ENCODE results near the gene TRAPPC14. TPM values are rescaled to one million over a fixed set of nuclear protein-coding genes. Genes with fewer than 3 reads are reported as not detected.
A peak's percentile ranks its signal among the peaks of the same experiment; 100 is the strongest.

TRAPPC14 gene
- total and polyA plus RNA-seq, 2 of the 13 experiments (the other 11 are each of a cell fraction or from before 2014, with no cell fraction given) = 4.7 to 9.6 TPM

DNA sequence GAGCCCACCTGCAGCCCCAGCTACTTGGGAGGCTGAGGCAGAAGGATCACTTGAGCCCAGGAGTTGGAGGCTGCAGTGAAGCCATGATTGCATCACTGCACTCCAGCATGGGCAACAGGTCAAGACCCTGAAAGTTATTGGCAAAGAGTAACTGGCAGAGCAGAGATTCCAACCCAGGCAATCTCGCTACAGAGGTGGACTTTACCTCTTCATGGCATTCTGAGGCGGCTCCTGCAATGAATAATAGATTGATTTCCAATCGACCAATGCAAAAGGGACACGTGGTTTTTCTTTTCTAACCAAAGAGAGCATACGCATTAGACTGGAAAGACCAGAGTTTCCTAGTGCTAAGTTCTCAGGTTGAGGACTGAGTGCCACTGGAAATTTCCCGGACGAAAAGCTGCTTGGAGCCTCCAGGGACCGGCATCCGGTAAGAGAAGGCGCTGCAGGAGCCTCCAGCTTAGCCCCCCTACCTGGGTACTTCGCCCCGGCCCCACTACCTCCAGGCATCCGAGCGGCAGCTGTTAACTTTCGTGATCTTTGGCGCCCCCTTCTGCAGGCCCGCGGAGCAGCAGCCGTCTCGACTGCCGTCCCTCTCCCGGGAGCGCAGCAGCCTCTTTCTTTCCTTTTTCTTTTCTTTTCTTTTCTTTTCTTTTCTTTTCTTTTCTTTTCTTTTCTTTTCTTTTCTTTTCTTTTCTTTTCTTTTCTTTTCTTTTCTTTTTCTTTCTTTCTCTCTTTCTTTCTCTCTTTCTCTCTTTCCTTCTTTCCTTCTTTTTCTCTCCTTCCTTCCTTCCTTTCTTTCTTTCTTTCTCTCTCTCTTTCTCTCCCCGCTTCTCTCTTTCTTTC is 27.7 kb downstream of the TRAPPC14 start (continued):
- TF ChIP-seq, protein P1, sequence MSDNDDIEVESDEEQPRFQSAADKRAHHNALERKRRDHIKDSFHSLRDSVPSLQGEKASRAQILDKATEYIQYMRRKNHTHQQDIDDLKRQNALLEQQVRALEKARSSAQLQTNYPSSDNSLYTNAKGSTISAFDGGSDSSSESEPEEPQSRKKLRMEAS (IDR thresholded peaks at IDR 0.05) = peak; percentile 38; the same call in 1 of the 2 replicates
- TF ChIP-seq, protein P2, sequence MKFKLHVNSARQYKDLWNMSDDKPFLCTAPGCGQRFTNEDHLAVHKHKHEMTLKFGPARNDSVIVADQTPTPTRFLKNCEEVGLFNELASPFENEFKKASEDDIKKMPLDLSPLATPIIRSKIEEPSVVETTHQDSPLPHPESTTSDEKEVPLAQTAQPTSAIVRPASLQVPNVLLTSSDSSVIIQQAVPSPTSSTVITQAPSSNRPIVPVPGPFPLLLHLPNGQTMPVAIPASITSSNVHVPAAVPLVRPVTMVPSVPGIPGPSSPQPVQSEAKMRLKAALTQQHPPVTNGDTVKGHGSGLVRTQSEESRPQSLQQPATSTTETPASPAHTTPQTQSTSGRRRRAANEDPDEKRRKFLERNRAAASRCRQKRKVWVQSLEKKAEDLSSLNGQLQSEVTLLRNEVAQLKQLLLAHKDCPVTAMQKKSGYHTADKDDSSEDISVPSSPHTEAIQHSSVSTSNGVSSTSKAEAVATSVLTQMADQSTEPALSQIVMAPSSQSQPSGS (CRISPR knock-in tag; IDR thresholded peaks at IDR 0.05) = 0 out of 2 replicates have a peak, but pooled peaks have one; percentile 6
- TF ChIP-seq KMT2A (CRISPR knock-in tag; IDR thresholded peaks at IDR 0.05) = 0 out of 2 replicates have a peak, but pooled peaks have one; percentile 34
- no peak for TF ChIP-seq RORA (CRISPR knock-in tag; IDR thresholded peaks at IDR 0.05)
- no peak for TF ChIP-seq ZFAT (CRISPR knock-in tag; conservative IDR thresholded peaks at IDR 0.05)
- TF ChIP-seq THYN1 (CRISPR knock-in tag; IDR thresholded peaks at IDR 0.05; ENCODE audit: borderline replicate concordance, low read depth) = no peak
- TF ChIP-seq RBM39 (IDR thresholded peaks at IDR 0.05; ENCODE audit: low read depth, low read length, poor library complexity, severe bottlenecking) = peak; percentile 99
- no peak for TF ChIP-seq NPAS2 (CRISPR knock-in tag; IDR thresholded peaks at IDR 0.05; ENCODE audit: borderline replicate concordance)
- 0 out of 2 replicates have a peak, but pooled peaks have one; percentile 20 for TF ChIP-seq ELF3 (CRISPR knock-in tag; IDR thresholded peaks at IDR 0.05)
- 0 out of 2 replicates have a peak, but pooled peaks have one; percentile 15 for TF ChIP-seq IRF2 (CRISPR knock-in tag; IDR thresholded peaks at IDR 0.05)
- 0 out of 2 replicates have a peak, but pooled peaks have one; percentile 16 for TF ChIP-seq PHF8 (CRISPR knock-in tag; IDR thresholded peaks at IDR 0.05)
- TF ChIP-seq CBX5 (CRISPR knock-in tag; IDR thresholded peaks at IDR 0.05; ENCODE audit: borderline replicate concordance) = 0 out of 2 replicates have a peak, but pooled peaks have one; percentile 38
- no peak for TF ChIP-seq NR3C1 (CRISPR knock-in tag; IDR thresholded peaks at IDR 0.05)
- TF ChIP-seq DNMT1 (CRISPR knock-in tag; IDR thresholded peaks at IDR 0.05) = no peak
- peak; percentile 44 to 56; a peak in 2 of 4 replicates for TF ChIP-seq NR2F1 (CRISPR knock-in tag; IDR thresholded peaks at IDR 0.05)
- no peak for TF ChIP-seq ZNF335 (CRISPR knock-in tag; IDR thresholded peaks at IDR 0.05)
- peak; percentile 81 for TF ChIP-seq RAD21 (CRISPR knock-in tag; IDR thresholded peaks at IDR 0.05)
- no peak for TF ChIP-seq FOXJ3 (CRISPR knock-in tag; IDR thresholded peaks at IDR 0.05; ENCODE audit: borderline replicate concordance)
- no peak for TF ChIP-seq FOXM1 (CRISPR knock-in tag; IDR thresholded peaks at IDR 0.05)
- no peak for TF ChIP-seq GFI1 (CRISPR knock-in tag; IDR thresholded peaks at IDR 0.05; ENCODE audit: borderline replicate concordance)
- TF ChIP-seq, protein P3, sequence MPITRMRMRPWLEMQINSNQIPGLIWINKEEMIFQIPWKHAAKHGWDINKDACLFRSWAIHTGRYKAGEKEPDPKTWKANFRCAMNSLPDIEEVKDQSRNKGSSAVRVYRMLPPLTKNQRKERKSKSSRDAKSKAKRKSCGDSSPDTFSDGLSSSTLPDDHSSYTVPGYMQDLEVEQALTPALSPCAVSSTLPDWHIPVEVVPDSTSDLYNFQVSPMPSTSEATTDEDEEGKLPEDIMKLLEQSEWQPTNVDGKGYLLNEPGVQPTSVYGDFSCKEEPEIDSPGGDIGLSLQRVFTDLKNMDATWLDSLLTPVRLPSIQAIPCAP (CRISPR knock-in tag; IDR thresholded peaks at IDR 0.05; ENCODE audit: low read depth) = no peak
- no peak for TF ChIP-seq ZZZ3 (CRISPR knock-in tag; IDR thresholded peaks at IDR 0.05; ENCODE audit: borderline replicate concordance)
- TF ChIP-seq ZNF3 (CRISPR knock-in tag; IDR thresholded peaks at IDR 0.05) = no peak
- TF ChIP-seq ZMYM3 (CRISPR knock-in tag; IDR thresholded peaks at IDR 0.05) = peak; percentile 82
- TF ChIP-seq ADNP (CRISPR knock-in tag; IDR thresholded peaks at IDR 0.05) = no peak
- TF ChIP-seq ZNF101 (CRISPR knock-in tag; IDR thresholded peaks at IDR 0.05; ENCODE audit: borderline replicate concordance, low read depth) = no peak
- no peak for TF ChIP-seq ZNF674 (CRISPR knock-in tag; IDR thresholded peaks at IDR 0.05; ENCODE audit: low read depth)
- no peak for TF ChIP-seq PPARG (CRISPR knock-in tag; conservative IDR thresholded peaks at IDR 0.05)

Data from HepG2 (cell line).